ENCODE measurements around the gene RET.

Gene RET

GRCh38 chr10:43108951-43109350 is 32.1 kb downstream of the RET start:
- DNase-seq (ENCODE audit: low read depth in 2 of 2), result no peak

- DNase-seq (ENCODE audit: low read depth in 2 of 2), result no peak
Observed at GRCh38 chr10:43109671-43110249, 32.9 kb downstream of the RET start.

DNA sequence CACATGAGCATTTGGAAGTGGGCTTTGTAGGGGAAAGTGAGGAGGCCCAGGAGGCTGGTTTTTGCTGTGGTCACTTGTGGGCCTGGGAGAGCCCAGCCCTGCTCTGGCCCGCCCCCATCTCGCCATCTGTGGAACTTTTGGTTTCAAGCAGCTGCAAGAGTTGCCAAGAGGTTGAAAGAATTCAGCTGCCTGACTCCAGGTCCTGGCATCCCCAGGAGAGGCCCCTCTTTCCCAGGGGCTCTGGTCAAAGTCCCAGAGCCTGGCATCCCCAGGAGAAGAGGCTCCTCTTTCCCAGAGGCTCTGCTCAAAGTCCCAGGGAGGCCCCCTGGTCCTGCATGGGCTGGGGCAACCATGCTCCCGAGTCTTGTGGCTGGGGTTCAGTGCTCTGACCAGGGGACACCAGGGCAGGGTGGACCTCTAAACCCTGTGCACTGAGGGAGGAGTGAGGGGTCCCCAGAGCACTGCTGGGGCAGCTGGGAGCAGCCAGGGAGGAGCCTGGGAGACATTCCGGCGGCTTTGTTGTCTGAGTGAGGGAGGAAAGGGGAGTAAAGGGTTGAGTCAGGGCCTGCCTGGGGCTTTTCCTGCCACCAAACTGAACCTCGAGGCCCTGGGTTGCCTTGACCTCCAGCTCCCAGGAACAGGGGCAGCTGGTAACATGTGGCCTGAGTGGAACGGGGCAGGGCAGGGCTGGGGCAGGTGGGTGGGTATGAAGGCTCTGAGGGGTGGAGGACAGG is 33.6 kb downstream of the RET start:
- no peak for DNase-seq (ENCODE audit: low read depth in 2 of 2)

DNA sequence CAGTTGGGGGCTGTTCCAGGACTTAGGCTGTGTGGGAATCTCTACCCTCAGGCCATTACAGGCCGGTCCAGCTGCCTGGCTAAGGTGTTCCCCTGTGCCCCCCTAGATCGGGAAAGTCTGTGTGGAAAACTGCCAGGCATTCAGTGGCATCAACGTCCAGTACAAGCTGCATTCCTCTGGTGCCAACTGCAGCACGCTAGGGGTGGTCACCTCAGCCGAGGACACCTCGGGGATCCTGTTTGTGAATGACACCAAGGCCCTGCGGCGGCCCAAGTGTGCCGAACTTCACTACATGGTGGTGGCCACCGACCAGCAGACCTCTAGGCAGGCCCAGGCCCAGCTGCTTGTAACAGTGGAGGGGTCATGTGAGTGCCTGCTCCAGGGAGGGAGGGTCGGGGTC is 34.2 kb downstream of the RET start:
- DNase-seq (ENCODE audit: low read depth in 2 of 2), result no peak

DNA sequence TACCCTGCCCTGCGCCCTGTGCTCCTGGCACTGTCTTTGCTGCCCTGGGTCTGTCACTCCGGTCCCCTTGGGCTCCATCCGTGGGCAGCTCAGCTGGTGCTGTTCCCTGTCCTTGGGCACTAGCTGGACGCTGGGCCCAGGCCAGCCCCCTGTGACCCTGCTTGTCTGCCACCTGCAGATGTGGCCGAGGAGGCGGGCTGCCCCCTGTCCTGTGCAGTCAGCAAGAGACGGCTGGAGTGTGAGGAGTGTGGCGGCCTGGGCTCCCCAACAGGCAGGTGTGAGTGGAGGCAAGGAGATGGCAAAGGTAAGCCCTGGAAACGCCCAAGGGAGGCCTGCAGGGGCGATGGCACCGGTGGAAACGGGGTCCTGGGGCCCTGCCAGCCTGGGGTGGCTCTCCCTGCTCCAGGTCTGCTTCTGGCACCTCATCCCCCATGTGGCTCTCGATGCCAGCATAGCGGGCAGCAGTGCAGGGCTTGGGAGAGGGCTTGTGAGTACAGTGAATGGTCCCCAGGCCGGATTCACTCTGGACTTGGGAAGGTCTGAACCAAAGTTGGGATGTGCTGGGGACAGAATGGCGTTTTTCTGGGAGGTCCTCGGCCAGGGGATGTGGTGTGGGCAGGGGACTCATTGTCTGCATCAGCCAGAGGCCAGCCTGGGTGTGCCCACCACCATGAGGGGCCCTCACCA is 35.2 kb downstream of the RET start:
- no peak for DNase-seq (ENCODE audit: low read depth in 2 of 2)

DNA sequence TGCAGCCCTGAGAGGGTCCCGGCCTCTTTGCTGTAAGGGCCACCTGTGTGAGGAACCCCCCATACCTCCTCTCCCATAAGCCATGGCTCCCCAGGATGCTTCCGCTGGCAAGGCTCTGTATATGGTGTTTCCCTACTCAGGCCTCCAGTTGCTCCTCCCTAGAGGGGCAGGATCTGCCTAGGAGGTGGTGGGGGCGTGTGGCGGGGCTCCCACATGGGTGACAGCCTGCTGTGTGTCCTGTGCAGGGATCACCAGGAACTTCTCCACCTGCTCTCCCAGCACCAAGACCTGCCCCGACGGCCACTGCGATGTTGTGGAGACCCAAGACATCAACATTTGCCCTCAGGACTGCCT is 35.7 kb downstream of the RET start:
- DNase-seq (ENCODE audit: low read depth in 2 of 2), result no peak

DNA sequence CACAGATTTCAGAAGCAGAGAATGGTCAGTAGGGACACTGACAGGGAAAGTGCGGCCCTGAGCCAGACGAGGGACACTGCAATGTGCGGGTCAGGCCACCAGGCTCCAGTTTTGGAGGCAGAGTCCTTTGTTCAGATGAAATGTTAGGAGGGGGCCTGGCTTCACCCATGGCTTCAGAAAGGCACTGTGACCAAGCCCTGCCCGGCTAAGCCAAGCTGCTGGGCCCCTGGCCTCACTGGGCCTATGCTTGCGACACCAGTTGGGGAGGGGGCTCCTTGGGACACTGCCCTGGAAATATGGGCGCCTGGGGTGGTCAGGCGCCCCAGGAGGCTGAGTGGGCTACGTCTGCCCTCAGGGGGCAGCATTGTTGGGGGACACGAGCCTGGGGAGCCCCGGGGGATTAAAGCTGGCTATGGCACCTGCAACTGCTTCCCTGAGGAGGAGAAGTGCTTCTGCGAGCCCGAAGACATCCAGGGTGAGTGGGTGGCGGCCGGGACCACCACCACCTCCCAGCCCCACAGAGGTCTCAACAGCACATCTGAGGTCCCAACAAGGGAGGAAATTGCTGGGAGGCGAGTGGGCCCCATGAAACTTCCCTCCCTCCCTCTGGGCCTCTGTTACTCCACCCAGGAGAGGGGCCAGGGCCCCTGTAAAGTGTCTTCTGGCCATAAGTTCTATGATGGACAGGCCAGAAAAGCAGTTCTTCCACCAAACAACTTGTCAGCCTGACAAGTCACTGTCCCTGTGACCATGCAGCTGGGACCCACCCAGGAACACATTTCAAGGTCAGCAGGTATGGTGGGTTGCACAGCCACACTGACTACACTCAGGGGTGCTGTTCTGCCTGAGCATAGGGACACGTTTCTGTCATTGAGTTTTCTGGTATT is 36.6 kb downstream of the RET start:
- DNase-seq (ENCODE audit: low read depth in 2 of 2), result no peak

GRCh38 chr10:43114088-43114742 is 37.3 kb downstream of the RET start:
- DNase-seq (ENCODE audit: low read depth in 2 of 2), result no peak

DNA sequence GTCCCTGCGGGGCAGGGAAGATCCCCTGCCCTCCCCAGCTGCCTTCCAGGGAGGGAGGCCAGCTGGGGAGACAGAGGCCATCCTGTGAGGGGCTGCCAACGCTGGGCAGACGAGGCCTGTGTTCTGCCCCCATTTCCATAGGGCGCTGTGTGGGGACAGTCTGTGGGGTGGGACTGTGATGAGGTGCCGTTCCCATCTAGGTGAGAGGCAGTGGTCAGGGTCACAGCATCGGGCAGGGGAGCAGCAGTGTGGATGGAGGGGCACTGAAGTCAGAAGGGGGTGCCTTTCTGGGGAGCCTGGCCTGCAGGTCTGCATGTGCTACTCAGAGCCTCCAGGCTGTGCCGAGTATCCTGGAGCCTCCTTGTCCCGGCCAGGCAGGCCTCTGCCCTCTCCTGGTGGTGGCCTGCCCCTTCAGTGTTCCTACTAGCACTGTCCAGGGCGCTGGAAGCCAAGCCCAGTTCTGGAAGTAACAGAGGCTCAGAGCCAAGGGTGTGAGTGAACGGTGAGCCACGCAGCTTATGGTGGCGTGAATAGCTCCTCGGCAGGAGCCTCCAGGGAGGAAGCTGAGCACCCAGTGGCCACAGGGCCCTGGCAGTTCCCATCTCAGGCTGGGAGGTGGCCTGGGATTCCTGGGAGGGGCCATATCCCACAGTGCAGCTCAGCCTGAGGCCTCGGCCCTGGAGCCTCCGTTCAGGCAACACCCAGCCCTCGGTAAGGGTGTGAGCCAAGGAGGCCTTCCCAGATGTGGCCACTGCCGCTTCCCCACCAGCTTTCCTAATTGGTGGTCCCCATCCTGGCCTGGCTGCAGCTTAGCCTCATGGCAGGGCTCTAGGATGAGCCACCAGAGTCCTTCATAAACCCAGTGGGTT is 38.1 kb downstream of the RET start:
- no peak for DNase-seq (ENCODE audit: low read depth in 2 of 2)

DNA sequence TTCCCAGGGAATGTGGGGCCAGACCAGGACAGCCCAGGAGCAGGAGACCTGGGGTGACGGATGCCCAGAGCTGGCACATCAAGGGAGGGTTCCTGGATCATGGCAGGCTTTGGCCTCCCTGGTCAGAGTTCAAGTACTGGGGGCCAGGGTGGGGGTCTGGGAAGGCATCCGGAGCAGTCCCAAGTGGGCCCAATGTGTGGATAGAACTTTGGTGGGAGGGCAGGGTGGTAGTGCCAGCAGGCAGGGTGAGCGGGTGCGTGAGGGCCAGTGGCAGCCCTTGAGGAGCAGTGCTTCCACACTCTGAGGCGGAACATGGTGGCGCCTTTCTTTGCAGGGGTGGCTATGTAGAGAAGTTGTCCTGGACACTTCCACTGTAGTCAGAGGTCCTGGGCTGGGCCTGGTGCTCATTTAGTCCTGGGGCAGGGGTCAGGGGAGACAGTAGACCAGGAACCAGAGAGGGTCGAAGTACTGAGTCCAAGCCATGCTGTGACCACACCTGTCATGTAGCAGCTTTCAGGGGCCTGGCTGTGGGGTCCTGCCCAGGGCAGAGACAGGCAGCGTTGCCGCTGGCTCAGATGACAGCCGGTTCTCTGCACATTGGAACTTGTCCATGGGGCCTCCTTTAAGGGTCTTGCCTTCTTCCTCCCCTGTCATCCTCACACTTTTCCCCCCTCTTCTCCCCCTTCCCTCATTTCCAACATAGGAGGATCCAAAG is 39.2 kb downstream of the RET start:
- DNase-seq (ENCODE audit: low read depth in 2 of 2), result no peak

DNA sequence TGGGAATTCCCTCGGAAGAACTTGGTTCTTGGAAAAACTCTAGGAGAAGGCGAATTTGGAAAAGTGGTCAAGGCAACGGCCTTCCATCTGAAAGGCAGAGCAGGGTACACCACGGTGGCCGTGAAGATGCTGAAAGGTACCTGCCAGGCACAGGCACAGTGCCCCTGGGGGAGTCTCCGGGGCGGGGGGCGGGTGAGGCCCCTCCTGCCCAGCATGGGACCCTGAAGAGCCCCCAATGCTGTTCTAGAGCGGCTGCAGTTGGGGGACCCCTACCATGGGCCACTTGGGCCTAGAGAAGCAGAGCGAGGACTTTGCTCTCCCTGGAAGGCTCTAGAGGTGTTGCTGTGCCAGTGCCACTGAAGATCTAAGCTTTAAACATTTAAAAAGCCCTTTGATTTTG is 39.7 kb downstream of the RET start:
- no peak for DNase-seq (ENCODE audit: low read depth in 2 of 2)

GRCh38 chr10:43117031-43117776 is 40.3 kb downstream of the RET start:
- DNase-seq (ENCODE audit: low read depth in 2 of 2), result no peak

- no peak for DNase-seq (ENCODE audit: low read depth in 2 of 2)
Observed at GRCh38 chr10:43117777-43118583, 41.1 kb downstream of the RET start.

DNA sequence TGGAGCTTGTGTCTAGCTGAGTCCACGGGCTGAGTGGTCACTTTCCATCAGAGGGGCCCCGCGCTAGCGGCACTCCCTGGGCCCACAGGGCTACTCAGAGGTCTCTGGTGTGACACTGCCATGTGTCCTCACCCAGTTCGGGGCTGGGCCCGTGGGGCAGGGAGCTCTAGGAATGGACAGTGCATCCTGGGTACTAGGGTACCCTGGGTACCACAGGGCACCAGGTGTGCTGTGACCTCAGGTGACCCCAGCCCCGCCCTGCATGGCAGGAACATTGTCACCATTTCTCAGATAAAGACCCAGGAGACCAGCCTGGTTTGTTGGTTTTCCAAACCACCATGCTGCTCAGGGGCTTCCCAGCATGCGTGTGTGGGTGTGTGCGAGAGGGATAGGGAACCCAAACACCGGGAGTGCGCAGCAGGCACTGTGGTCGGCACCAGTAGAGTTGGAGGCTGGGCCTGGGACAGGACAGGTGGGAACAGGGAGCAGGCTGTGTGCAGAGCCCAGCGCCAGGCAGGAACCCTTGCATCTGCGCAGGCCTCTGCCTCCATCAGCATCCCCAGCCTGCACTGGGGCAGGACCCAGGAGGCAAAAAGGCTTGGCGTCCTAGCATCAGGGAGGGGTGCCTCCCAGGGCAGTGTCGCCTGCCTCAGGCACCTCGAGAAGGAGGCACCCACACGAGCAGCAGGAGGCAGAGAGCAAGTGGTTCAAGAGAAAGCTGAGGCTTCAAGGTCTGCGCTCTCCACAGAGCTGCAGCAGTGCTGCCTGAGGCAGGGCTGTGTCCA is 42.0 kb downstream of the RET start:
- DNase-seq (ENCODE audit: low read depth in 2 of 2), result no peak

DNA sequence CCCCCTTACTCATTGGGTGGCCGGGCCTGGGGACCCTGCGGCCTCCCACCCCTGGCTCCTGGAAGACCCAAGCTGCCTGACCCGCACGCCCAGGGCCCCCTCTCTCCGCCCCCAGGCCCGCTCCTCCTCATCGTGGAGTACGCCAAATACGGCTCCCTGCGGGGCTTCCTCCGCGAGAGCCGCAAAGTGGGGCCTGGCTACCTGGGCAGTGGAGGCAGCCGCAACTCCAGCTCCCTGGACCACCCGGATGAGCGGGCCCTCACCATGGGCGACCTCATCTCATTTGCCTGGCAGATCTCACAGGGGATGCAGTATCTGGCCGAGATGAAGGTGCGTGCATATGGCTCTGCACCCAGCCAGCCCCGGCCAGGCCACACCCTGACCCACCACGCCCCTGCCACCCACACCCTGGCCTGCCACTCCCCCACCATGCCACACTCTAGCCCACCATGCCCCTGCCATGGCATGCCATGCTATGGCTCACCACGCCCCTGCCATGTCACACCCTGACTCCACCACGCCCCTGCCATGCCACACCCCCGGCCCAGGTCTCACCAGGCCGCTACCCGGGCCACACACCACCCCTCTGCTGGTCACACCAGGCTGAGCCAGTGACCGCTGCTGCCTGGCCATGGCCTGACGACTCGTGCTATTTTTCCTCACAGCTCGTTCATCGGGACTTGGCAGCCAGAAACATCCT is 42.7 kb downstream of the RET start:
- DNase-seq (ENCODE audit: low read depth in 2 of 2), result no peak

DNA sequence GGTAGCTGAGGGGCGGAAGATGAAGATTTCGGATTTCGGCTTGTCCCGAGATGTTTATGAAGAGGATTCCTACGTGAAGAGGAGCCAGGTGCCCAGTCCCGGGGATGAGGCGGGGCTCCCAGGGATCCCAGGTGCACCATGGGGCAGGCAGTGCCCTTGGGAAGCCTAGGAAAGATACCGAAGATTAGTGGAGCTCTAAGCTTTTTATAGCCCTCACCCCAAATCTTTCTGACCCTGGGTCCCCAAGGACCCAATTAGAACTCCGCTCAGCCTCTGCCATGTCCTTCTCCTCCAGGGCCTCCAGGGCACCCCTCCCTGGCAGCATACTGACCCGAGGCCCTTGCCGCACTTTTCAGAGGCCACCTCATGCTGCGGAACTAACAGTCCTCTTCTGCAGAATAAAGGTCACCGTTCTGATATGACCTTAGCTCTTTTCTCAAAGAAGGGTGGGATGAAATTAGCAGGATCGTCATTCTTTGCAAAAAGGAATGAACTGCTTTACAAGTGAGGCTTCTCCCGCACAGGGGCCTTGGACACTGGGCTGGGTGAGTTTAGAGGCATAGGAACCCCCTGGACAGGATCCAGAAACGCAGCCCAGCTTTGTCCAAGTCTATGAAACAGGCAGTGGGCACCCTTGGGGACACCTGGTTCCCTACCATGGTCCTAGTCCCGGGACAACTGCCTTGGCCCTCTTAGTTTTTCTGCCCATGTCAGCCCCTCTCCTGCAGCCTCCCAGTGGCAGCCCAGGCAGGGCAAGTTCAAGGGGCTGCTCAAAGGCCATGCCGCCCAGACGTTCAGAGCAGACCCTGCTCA is 43.5 kb downstream of the RET start:
- DNase-seq (ENCODE audit: low read depth in 2 of 2), result no peak

All from stimulated activated CD4-positive, alpha-beta T cell treated with anti-CD3 and anti-CD28 coated beads, Interleukin-1b, Interleukin-23, amount 100 ng/mL, for 1 hour (primary cell).